Upper lobe of left lung (tissue), 6 donors: ENCODE data around the gene SCTR. TPM values are rescaled to one million over a fixed set of nuclear protein-coding genes. Genes with fewer than 3 reads are reported as not detected.

Source experiments
- ATAC-seq, 2 donors: fragments of 200-7000 bp; cut with Tn5 transposase; one replicate each; pipeline ENCODE4 v1.9.1; 2022; ENCODE audit warnings: mild to moderate bottlenecking in 2 of 2, moderate library complexity in 2 of 2; ENCODE audit not compliant: low FRiP score in 2 of 2
- DNase-seq, 2 donors: peaks; one replicate each; pipeline ENCODE4 v3.0.0-alpha.2; 2019 to 2020
- H3K27ac ChIP-seq, 4 donors: fragments of 200-600 bp; sonication (generic); one replicate each; pipeline ENCODE4 v1.5.1; 2016 to 2019
- H3K27me3 ChIP-seq, 4 donors: fragments of 200-600 bp; sonication (generic); one replicate each; pipeline ENCODE4 v1.5.1; 2017 to 2019
- H3K36me3 ChIP-seq, 4 donors: fragments of 200-600 bp; sonication (generic); one replicate each; pipeline ENCODE4 v1.5.1; 2016 to 2019
- H3K4me1 ChIP-seq, 4 donors: fragments of 200-600 bp; sonication (generic); one replicate each; pipeline ENCODE4 v1.5.1; 2018 to 2019
- H3K4me3 ChIP-seq, 4 donors: fragments of 200-600 bp; sonication (generic); one replicate each; pipeline ENCODE4 v1.5.1; 2017 to 2019; ENCODE audit warnings: mild to moderate bottlenecking in 2 of 4, moderate library complexity in 1 of 4
- H3K9me3 ChIP-seq, 4 donors: fragments of 200-600 bp; sonication (generic); one replicate each; pipeline ENCODE4 v1.5.1; 2018 to 2019
- CTCF ChIP-seq, 6 experiments: fragments of 450-650 bp in 4 of 6; fragments of 200-600 bp in 2 of 6; sonication (generic) in 2 of 6; IDR thresholded peaks; one replicate each; pipeline ENCODE4 v1.5.1; 2016 to 2019; ENCODE audit warnings: antibody characterized with exemption in 6 of 6
- EP300 ChIP-seq, 4 donors: sonication (generic); formaldehyde crosslinking; IDR thresholded peaks; one replicate each; pipeline ENCODE4 v1.5.1; 2017; ENCODE audit warnings: antibody characterized with exemption in 4 of 4, control low read depth in 2 of 4
- POLR2A ChIP-seq, 4 donors: fragments of 450-650 bp; IDR thresholded peaks; one replicate each; pipeline ENCODE4 v1.5.1; 2016 to 2017; ENCODE audit warnings: antibody characterized with exemption in 4 of 4, mild to moderate bottlenecking in 2 of 4
- POLR2AphosphoS5 ChIP-seq, 2 donors: sonication (generic); formaldehyde crosslinking; IDR thresholded peaks; one replicate each; pipeline ENCODE4 v1.5.1; 2017; ENCODE audit warnings: antibody characterized with exemption in 2 of 2
- WGBS, 2 donors: methylation state at CpG; one replicate each; pipeline ENCODE4 v1.1.5; 2017 to 2018; 5-methylcytosine and 5-hydroxymethylcytosine counted together
- total RNA-seq, 6 donors: library from RNA; depleted of rRNA in 4 of 6; stranded (reverse); fragments of >200 nt in 4 of 6; gene quantifications; one replicate each; pipeline versions ENCODE4 v1.1.0 to v1.2.1, GENCODE V29; 2016 to 2021
- donor health status: DM: no; HTN: no; CAD: no; lungs with moderate emphysema.
- donor health status: DM: no; HTN: yes; CAD: no; lungs with severe emphysema.

SCTR gene
- total RNA-seq, 6 donors from 2014 or later, result 3.2 to 52.5 (median 16.6) TPM

- peak in 1 of 2 donors; percentile 20 for DNase-seq
- 80 to 85% methylated on average over 11 of the region's 11 CpGs for WGBS, 2 donors
- Histone ChIP-seq H3K27me3 (peaks cover 0 to 5% (median 1%) of the 10 kb centered on the region in 4 donors), H3K4me3 (no peak overlapping the region), H3K9me3 (no peaks in the 10 kb centered on the region), H3K27ac (no peak overlapping the region), H3K36me3 (no peaks in the 10 kb centered on the region), H3K4me1 (peaks cover 0 to 21% (median 4%) of the 10 kb centered on the region in 4 donors)
- TF ChIP-seq CTCF (IDR thresholded peaks at IDR 0.05) (no peak), EP300 (IDR thresholded peaks at IDR 0.05) (no peak), POLR2A (IDR thresholded peaks at IDR 0.05) (no peak), POLR2AphosphoS5 (IDR thresholded peaks at IDR 0.05) (no peak)
- no peak for ATAC-seq
Measured at GRCh38 chr2:119521433-119522050, 2.7 kb downstream of the SCTR start.

- peaks cover 0 to 16% (median 3%) of the 10 kb centered on the region in 4 donors for H3K4me1 ChIP-seq
- H3K27me3 ChIP-seq, result peaks cover 0 to 5% (median 1%) of the 10 kb centered on the region in 4 donors
- H3K4me3 ChIP-seq, result no peak overlapping the region
- no peak for TF ChIP-seq CTCF (IDR thresholded peaks at IDR 0.05)
- TF ChIP-seq POLR2AphosphoS5 (IDR thresholded peaks at IDR 0.05), result no peak
- TF ChIP-seq EP300 (IDR thresholded peaks at IDR 0.05), result no peak
- TF ChIP-seq POLR2A (IDR thresholded peaks at IDR 0.05), result no peak
- no peak overlapping the region for H3K27ac ChIP-seq
- H3K9me3 ChIP-seq, result no peaks in the 10 kb centered on the region
- DNase-seq (no peak), ATAC-seq (no peak)
- no peaks in the 10 kb centered on the region for H3K36me3 ChIP-seq
- WGBS, 2 donors, result 79 to 93% methylated on average over 3 of the region's 3 CpGs
Measured at GRCh38 chr2:119520696-119521432, 3.4 kb downstream of the SCTR start.

- no peak for TF ChIP-seq EP300 (IDR thresholded peaks at IDR 0.05)
- no peak for TF ChIP-seq POLR2A (IDR thresholded peaks at IDR 0.05)
- no peak for TF ChIP-seq POLR2AphosphoS5 (IDR thresholded peaks at IDR 0.05)
- no peak for ATAC-seq
Measured at GRCh38 chr2:119519057-119519408, 5.2 kb downstream of the SCTR start.

GRCh38 chr2:119518401-119519056 lies 5.8 kb downstream of the SCTR start:
- Histone ChIP-seq H3K27ac (no peak overlapping the region), H3K27me3 (no peaks in the 10 kb centered on the region), H3K9me3 (no peaks in the 10 kb centered on the region), H3K4me1 (peaks cover 0 to 1% (median 0%) of the 10 kb centered on the region in 4 donors), H3K36me3 (no peaks in the 10 kb centered on the region), H3K4me3 (no peak overlapping the region)
- ATAC-seq (no peak), DNase-seq (no peak)
- 78 to 89% methylated on average over 10 of the region's 10 CpGs for WGBS, 2 donors
- TF ChIP-seq CTCF (IDR thresholded peaks at IDR 0.05) (no peak), EP300 (IDR thresholded peaks at IDR 0.05) (no peak)

More at GRCh38 chr2:119519057-119519408, 5.2 kb downstream of the SCTR start:
- WGBS, 2 donors, result 92 to 96% methylated on average over 10 of the region's 10 CpGs
- DNase-seq, result no peak
- no peaks in the 10 kb centered on the region for H3K36me3 ChIP-seq
- H3K27ac ChIP-seq, result no peak overlapping the region
- peaks cover 0 to 4% (median under 1%) of the 10 kb centered on the region in 4 donors for H3K27me3 ChIP-seq
- no peak overlapping the region for H3K4me3 ChIP-seq
- peaks cover 0 to 6% (median 0%) of the 10 kb centered on the region in 4 donors for H3K4me1 ChIP-seq
- H3K9me3 ChIP-seq, result no peaks in the 10 kb centered on the region

GRCh38 chr2:119517433-119517832 lies 6.8 kb downstream of the SCTR start:
- no peaks in the 10 kb centered on the region for H3K27me3 ChIP-seq
- H3K27ac ChIP-seq, result no peak overlapping the region
- WGBS, 2 donors, result 30 to 34% methylated on average over 7 of the region's 7 CpGs
- DNase-seq (peak in 1 of 2 donors; percentile 82), ATAC-seq (peak; percentile 80 to 87)
- H3K36me3 ChIP-seq, result no peaks in the 10 kb centered on the region
- no peak overlapping the region for H3K4me3 ChIP-seq
- no peaks in the 10 kb centered on the region for H3K4me1 ChIP-seq
- no peaks in the 10 kb centered on the region for H3K9me3 ChIP-seq
- no peak for TF ChIP-seq POLR2AphosphoS5 (IDR thresholded peaks at IDR 0.05)
- TF ChIP-seq CTCF (IDR thresholded peaks at IDR 0.05), result peak in 5 of 6 experiments; percentile 50 to 79 (median 63)
